GM18870 (cell line): ENCODE measurements around the gene EEF2.

ENCODE experiments used
- ATAC-seq: cut with Tn5 transposase; IDR thresholded peaks from one replicate; pipeline ENCODE4 v1.9.1; 2021; ENCODE audit warnings: moderate library complexity; ENCODE audit not compliant: unreplicated experiment

The EEF2 gene

DNA sequence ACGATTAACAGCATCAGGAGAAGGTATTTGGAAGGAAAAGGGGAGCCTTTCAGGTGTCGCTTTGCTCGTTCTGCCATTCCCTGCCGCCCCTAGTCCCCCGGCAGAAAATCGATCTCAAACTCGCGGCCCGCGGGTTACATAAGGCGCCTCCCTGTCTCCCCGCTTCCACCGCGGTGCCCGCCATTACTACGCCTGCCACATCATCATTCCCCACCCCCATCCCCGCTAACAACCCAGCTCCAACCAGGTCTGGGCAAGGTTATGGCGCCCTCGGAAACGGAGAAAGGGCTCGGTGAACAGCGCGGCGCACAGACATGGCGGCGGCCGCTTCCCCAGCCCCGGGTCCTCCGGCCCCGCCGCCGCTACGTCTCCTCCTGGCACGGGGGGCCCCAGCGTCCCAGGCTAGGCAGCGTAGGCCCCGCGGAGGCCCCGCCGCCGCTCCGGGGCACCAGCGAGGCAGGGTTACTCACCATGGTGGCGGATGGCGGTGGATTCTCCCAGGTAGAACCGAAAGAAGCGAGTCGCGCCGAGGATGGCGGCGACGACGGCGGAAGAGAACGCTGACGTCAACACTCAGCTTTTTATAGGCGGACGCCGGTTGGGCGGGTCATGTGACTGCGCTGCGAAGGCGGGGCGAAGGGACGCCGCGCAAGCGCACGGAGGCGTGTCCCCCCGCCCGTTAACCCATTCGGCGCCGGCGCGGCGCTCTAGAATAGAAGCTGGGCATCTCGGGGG, at the start of gene EEF2:
EEF2 (minus strand) TSS at position 556 of the 735 bp plus-strand sequence; CDS start at position 473, 83 bp downstream.
- peak; percentile 29 for ATAC-seq

DNA sequence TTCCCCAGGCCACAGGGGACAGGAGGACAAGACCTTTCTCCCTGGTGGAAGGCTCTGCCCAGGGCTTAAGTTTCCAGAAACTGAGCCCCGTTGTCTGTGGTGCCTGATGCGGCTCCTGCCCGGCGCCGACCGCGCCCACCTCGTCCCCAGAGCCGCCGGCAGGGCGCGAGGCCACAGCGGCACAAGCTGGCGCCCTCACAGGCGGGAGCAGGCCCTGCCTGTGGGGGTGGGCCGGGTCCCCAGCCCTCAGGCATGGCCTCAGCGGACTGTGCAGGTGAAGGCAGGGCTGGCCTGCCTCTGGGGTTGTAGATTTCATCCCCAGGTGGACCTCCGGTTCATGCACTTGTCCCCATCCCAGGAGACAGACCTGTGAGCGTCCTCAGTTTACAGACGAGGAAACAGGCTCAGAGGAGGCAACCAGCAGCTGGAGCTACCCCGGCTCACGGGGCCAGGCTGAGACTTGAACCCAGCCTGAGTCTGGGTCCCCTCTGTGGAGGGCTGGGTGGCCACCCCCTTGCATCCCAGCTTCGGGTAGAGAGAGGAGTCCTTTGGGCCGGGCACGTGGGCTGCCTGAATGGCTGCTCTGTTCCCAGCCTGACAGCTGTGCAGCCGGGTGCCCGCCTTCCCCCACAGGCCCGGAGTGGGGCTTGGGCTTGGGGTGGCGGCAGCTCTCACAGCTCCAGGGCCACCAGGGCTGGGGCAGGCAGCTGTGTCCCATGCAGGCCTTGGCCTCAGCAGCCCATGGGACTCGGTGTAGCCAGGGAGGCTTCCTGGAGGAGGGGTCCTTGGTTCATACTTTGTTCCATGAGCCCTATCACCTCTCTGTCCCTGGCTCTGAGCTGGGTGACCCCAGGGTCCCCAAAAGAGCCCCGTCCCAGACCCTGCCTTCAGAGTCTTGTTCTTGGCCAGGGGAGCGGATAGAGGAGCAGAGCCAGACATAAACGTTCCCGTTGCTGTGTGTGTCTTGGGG, 49.1 kb upstream of the EEF2 start:
- no peak for ATAC-seq

DNA sequence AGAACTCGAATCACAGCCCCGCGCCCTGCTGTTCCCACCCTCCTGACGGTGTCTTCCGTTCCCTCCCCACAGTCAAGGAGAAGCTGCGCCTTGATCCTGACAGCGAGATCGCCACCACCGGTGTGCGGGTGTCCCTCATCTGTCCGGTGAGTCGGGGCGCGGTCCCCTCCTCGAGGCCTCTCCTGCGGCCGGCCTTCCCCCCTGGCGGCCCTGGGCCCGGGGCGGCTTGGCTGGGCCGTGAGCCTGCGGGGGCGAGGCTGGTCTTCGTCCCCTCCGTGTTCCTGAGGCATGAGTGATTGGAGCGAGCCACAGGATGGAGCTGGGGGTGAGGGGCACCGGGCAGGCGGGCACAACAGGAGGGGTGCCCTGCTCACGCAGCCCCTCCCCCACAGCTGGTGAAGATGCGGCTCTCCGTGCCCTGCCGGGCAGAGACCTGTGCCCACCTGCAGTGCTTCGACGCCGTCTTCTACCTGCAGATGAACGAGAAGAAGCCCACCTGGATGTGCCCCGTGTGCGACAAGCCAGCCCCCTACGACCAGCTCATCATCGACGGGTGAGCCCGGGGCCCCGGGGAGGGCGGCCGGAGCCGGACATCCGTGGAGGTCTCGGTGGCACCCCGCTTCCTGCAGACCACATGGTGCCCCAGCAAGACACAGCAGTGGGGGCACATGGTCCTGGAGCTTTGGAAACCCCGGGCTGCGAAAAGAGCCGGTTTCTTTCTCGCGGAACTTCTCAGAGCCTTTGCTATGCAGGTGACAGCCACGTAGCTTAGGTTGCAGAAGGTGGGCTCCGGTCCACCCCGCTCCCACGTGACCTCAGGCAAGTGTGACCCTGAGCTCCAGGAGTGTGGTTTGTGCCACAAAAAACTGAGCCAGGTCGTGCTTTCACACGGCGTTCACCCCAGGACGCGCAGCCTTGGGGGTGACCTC, 48.0 kb upstream of the EEF2 start:
- ATAC-seq = no peak

DNA sequence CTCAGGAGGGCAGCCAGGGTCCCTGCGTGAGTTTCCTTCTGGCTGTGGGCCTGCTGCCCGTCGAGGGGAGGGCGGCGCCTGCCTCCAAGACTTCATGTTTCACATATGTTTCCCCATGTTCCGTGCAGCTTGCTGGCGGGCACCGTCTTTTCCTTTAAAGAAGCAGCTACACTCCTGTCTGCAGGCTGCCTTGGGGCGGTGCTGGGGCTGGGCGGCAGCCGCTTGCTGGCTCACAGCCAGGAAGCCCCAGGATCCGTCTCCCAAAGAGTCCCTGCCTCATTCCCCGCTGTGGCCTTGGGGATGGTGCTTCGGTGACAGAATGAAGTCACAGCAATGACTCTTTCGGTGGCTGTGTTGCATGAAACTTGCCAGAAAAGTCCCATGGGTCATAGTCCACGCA, 47.2 kb upstream of the EEF2 start:
- ATAC-seq = no peak

DNA sequence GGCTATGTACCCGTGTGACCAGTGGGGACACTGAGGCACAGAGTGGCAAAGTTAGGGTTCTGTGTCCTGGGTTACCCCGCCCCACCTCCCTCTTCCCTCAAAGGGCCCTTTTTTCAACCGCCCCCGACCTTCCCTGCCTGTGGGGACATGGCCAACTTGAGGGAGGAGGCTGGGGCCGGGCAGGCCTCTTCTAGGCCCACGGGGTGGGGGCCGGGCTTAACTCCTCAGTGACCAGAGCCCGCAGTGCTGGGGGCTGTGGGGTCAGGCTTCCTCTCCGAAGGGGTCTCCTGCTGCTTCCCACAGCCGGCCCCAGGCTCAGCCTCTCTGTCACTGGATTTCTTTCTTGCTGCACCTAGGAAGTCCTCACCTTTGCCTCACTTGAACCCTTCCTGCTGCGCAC, 46.2 kb upstream of the EEF2 start:
- no peak for ATAC-seq

DNA sequence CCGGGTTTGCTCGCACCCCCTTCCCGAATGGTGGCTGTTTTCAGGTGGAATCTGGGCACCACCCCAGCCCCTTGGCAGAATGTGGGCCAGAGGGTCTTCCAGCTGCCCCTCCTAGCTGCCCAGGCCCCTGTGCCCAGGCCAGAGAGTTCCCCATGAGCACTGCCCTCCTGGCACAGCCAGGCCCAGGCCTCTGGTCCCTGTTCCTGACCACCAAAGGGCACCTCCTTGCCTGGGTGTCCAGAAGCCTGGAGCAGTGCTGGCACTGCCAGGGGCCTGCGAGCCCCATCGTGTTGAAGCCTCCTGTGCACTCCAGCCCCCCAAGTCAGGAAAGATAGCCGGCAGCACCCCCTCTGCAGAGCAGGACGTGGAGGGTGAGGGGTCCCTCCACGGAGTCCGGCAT, 45.7 kb upstream of the EEF2 start:
- no peak for ATAC-seq

DNA sequence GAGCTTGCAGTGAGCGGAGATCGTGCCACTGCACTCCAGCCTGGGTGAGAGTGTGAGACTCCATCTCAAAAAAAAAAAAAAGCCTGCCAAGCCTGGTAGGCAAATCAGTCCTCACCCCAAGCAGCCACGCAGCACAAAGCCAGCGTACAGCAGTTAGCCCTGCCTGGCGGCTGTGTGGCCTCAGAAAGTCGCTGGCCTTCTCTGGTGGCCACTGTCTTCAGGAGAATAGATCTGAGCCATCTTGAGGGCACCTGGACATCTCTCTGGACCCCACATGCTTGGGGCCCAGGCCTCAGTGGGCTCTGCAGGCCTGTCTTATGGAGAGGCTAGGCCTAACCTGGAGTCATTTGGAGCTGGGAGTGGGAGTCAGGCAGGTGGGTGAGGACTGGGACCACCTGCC, 45.3 kb upstream of the EEF2 start:
- ATAC-seq = no peak

DNA sequence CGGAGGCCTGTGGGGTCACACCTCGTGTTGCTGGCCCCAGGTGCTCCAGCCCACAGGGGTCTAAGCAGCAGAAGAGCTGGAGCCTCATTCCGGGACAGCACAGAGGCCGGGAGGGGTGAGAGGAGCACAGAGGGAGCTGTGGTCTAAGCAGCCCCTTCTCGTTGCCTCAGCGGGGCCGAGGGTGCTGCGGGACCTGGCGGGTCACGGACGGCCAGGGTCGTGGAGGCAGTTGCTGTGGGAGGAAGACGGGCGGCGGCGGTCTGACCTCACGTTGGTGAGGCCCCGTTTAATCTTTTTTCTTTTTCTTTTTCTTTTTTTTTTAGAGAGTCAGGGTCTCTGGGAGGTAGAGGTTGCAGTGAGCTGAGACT, 44.0 kb upstream of the EEF2 start:
- no peak for ATAC-seq

DNA sequence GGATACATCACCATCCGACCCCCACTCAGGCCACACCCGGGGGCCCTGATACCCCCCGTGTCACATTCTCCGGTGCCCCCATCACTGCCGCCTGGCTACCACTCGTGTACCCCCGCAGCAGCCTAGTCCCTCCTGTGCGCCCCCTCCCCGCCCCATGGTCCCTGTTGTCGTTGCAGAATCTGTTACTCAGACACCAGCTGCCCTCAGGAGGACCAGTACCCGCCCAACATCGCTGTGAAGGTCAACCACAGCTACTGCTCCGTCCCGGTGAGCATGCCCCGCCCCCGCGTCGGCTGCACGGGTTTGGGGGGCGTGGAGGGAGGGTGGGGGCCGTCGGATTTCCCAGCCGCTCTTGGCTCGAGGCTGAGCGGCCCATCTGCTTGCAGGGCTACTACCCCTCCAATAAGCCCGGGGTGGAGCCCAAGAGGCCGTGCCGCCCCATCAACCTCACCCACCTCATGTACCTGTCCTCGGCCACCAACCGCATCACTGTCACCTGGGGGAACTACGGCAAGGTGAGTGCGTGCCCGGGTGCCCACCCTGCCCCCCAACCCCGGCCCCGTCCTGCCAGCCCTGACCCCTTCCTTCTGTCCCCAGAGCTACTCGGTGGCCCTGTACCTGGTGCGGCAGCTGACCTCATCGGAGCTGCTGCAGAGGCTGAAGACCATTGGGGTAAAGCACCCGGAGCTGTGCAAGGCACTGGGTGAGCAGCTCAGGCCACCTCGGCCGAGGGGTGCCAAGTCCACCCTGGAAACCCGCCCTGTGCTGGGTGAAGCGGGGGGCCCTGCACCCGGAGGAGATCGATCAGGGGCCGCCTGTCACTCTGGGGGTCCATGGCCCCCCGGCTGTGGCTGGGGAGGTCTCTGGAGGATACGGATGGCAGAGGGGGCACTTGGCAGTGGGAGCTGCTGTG, 43.3 kb upstream of the EEF2 start:
- ATAC-seq = no peak

DNA sequence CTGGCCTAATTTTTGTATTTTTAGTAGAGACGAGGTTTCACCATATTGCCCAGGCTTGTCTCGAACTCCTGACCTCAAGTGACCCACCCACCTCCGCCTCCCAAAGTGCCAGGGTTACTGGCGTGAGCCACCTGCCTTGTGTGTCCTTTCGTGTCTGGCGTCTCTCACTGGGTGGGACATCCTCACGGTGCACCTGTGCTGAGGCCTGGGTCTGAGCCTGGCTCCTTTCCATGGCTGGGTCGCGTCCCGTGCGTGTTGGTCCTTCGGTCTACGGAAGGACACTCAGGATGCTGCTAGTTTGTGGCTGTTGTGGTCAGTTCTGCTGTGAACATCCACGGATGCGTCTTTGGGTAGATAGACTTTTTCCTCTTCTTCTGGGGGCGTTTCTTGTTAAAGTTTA, 41.9 kb upstream of the EEF2 start:
- no peak for ATAC-seq

DNA sequence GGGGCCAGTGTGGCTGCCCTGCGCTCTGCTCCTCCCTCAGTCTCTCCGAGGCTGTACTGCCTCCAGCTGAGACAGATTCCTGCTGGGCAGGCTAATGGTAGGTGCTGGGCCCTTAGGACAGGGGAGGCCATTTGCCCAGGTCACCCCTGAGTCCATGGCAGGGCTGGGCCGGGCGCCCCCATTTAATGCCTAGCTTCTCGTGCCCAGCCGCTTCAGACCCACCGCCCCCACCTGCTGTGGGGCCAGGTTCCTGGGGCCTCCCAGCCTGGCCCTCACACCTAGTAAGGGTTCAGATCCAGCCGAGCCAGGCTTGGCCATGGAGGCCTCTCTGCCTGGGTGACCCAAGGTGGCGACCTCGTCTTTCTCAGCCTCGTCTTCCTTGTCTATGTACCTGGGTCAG, 40.1 kb upstream of the EEF2 start:
- no peak for ATAC-seq

DNA sequence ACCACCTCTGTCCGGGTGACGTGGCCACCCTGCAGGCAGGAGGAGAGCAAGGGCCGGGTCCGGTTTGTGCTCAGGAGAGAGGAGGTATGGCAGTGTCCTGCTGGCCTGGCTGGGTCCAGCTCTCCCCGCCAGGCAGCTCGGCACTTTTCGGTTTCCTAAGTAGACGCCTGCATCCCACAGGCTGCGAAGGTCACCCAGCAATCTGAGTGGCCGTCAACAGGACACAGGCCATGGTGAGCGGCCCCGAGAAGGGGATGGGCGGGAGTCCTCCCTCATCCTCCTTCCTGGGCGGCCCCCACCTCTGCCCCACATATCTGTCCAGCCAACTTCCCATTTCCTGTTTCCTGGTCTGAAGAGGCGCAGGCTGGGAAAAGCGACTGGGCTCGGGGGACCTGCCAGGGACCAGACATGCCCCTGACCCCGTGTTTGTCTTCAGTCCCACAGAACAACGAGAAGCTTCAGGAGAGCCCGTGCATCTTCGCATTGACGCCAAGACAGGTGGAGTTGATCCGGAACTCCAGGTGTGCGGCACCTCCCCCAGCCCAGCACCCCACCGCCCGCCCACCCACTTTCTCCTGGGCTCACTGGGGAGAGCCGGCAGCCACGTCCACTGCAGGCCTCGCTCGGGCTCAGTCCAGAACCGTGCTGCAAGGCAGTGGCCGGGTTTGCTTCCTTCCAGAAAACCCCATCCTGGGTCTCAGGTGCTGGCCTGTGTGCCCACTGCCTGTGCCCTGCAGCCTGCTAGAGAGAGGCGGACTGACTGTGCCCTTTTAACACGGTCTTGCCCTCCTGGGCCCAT, 38.5 kb upstream of the EEF2 start:
- no peak for ATAC-seq

DNA sequence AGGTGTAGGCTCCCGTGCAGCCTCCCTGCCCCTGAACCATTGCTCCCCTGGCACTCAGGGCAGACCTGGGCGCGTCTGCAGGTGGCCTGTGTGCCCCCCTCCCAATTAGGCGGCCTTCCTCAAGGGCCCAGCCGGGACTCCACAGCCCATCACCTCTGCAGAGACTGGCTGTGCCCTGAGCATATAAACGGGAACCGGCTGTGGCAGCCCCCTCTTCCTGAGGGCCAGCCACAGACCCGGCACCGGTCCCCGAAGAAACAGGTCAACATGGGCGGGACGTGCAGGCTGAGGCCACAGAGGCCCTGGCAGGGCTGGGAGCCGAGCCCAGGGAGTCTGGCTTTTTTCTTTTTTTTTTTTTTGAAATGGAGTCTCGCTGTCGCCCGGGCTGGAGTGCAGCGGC, 34.3 kb upstream of the EEF2 start:
- no peak for ATAC-seq

DNA sequence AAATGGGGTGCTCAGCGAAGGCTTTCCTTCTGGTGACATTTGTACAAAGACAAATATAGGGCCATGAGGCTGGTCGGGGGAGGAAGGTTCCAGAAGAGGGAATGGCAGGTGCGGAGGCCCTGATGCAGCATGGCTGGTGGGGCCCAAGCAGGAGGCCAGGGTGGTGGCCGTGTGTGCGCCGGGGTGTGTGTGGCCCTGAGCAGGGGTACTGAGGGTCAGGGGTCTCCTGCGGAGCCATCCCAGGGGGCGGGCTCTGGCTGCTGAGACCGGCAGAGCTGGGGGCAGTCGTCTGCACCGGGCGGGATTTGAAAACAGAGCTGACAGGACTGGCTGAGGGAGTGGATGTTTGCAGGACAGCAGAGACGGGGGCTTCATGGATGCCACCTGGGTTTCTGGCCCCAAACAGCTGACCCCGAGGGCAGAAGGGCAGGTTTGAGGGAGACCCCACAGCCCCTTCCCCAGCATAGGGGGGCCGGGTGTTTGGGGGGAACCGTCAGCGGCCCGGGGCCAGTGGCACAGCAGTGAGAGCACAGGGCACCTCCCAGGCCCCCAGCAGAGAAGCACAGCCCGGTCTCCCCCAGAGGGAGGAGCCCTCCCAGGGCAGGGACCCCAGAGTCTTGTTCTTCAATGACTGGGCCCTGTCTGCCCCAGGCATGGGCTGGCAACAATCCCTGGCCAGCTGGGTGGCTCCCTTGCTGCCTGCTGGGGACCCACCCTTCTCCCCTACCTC, 33.7 kb upstream of the EEF2 start:
- no peak for ATAC-seq

DNA sequence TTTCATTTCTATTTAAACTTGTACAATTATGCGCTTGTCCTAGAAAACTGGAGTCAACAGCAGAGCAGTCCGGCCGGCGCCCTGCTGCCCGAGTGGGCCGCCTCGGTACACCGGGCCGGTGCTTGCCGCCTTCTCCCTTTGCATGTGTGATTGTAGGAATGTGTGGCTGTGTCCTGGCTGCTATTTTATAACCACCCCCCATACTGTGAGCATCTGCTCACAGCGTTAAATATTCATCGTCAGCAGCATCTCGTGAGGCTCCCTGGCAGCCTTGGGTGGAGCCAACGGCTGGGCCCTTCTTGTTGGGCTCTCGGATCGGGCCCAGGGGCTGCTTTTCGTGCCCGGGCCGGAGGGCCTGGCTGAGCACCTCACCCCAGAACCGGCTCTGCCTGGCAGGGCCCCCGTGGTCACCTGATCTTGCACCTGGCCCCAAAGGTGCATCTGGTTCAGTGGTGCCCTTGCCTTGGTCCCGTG, 32.9 kb upstream of the EEF2 start:
- ATAC-seq = no peak

DNA sequence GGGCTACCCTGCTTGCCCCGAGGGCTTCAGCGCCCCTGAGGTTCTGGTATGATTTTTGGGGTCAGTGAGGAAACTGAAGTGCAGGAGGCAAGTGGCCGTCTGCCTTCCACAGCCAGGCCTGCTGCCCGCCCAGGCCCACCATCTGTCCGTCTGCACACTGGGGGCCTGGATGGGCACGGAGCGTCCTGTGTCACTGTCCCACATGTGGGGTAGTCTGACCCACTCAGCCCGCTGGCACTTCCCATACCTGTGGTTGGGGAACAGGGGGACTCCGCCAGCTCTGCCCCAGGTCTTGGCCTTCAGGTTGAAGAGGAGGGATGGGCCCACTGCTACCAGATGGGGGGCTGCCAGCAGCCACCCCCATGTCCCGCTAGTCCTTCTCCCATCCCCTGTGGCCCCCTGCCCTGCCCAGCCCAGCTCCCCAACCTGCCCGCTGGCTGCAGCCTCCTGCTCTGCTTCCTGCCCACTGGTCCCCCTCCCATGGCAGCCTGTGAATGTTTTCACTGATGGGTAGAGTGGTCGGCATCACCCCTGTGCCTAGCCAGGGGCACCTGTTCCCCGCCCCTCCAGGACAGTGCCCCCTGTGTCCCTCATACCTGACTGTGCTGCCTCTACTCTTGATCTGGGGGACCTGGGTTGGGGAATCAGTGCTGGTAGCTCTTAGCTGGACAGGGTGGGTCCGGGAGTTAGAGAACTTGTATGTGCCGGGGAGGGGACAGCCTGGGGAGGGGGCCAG, 31.8 kb upstream of the EEF2 start:
- no peak for ATAC-seq

DNA sequence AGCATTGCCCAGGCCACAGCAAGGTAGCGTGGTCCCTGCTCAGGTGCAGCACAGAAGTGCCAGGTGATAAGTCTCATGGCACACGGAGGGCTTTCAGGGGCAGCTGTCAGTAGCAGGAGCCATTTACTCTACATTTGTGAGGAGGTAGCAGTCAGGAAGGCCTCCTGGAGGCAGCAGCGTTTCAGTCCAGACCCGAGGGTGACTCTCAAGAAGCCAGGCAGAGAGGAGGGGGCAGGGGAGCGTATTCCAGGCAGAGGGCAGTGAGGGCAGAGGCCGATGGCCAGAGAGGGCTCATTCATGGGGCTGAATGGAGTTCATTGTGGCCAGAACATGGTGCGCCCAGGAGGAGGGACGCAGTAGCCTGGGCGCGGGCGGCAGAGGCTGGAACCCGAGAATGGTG, 31.2 kb upstream of the EEF2 start:
- ATAC-seq = no peak
